HL-60/S4 (cell line): ENCODE data around the gene NPC1L1.

ENCODE experiments used
- in situ Hi-C: fragments of 300-500 bp; cut with MboI; formaldehyde crosslinking; loops from 2 replicates; pipeline ENCODE4 v1.14.3; 2022; ENCODE audit warnings: low sequenced_read_pairs

The NPC1L1 gene

GRCh38 chr7:44541028-44541869 lies at the start of gene NPC1L1:
NPC1L1 (minus strand) TSS chr7:44541330; CDS start chr7:44541259, 71 bp downstream.
- in situ Hi-C loops: no loop called here

GRCh38 chr7:44590910-44591309 lies 49.8 kb upstream of the NPC1L1 start:
- in situ Hi-C loops: loop anchor here (25.0 kb wide), 1 partner anchor 346 kb away; no protein-coding TSS in a partner anchor

GRCh38 chr7:44587843-44588711 lies 46.9 kb upstream of the NPC1L1 start:
- in situ Hi-C loops: loop anchor here (10.0 to 25.0 kb wide), 2 partner anchors 349 to 547 kb away; no protein-coding TSS in a partner anchor

GRCh38 chr7:44583146-44583865 lies 42.2 kb upstream of the NPC1L1 start:
- in situ Hi-C loops: loop anchor here (10.0 to 25.0 kb wide), 2 partner anchors 354 to 551 kb away; no protein-coding TSS in a partner anchor

- in situ Hi-C loops: loop anchor here (10.0 to 25.0 kb wide), 2 partner anchors 355 to 553 kb away; no protein-coding TSS in a partner anchor
These were observed 40.9 kb upstream of the NPC1L1 start, which contains the start of gene TMED4 for GRCh38 chr7:44581879-44582603. TMED4 (minus strand) TSS chr7:44582231; CDS start chr7:44582206, 25 bp downstream.

GRCh38 chr7:44580945-44581878 lies 40.1 kb upstream of the NPC1L1 start:
- in situ Hi-C loops: loop anchor here (10.0 to 25.0 kb wide), 2 partner anchors 356 to 554 kb away; no protein-coding TSS in a partner anchor

GRCh38 chr7:44576228-44576627 lies 35.1 kb upstream of the NPC1L1 start:
- in situ Hi-C loops: loop anchor here (25.0 kb wide), 1 partner anchor 361 kb away; no protein-coding TSS in a partner anchor

- in situ Hi-C loops: loop anchor here (25.0 kb wide), 1 partner anchor 362 kb away; no protein-coding TSS in a partner anchor
These were observed 33.9 kb upstream of the NPC1L1 start for GRCh38 chr7:44575054-44575453.

- in situ Hi-C loops: no loop called here
These were observed 33.2 kb upstream of the NPC1L1 start for GRCh38 chr7:44574287-44574872.

DNA sequence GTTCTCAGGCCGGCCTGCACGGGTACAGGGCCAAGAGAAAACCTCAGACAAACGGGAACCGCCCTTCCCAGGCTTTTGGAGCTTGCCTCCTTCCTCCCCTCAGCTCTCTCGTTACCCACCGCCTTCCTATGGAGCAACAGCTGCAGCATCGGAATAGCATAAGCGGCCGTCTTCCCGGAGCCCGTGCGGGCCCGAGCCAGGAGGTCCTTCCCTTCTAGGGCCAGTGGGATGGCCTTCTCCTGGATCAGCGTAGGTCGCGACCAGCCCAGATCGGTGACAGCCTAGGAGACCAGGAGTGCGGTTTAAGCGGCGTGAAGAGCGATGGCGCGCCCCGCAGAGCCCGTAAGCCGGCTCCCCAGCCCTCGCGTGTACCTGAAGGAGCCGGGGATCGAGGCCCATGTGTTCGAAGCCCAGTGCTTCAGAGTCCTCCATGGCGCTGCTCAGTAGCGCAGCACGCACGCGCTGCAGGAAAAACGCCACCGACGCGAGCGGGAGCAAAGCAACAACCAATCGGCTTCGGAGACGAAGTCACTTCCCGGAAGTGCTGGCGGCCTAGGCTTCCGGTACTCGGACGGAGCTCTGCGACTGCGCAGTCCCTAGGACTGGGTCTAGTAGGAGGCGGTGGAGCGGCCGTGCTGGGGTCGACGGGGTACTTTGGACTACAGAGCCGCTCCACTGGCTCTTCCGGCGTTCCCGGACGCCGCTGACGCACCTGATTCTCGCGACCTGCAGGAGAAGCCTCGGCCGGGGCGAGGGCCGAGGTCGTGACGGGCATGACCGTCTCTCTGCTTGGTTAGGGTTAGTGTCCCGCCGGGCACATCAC lies 32.5 kb upstream of the NPC1L1 start, which contains the start of gene DDX56:
TSS of gene DDX56 (minus strand) at position 445 of the 823 bp plus-strand sequence. CDS start at position 432, 13 bp downstream.
- in situ Hi-C loops: no loop called here

GRCh38 chr7:44572771-44573170 lies 31.6 kb upstream of the NPC1L1 start:
- in situ Hi-C loops: no loop called here

DNA sequence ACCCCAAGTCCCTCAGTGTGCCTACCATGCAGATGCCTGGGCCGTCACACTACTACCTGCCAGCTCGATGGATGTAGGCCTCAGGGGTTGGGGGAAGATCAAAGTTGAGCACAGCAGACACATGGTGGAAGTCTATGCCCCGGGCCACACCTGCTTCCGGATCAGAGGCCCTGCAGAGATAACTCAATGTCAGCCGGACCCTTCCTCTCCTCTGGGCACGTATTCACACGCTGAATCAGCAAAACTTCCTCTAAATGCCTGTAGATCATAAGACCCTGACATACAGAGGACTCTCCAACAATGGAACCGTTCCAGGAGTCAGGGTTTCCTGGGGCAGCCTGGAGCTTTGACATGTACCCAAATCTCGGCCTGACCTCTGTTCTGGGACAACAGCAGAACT lies 28.8 kb upstream of the NPC1L1 start:
- in situ Hi-C loops: no loop called here

GRCh38 chr7:44568771-44569560 lies 27.8 kb upstream of the NPC1L1 start:
- in situ Hi-C loops: no loop called here

DNA sequence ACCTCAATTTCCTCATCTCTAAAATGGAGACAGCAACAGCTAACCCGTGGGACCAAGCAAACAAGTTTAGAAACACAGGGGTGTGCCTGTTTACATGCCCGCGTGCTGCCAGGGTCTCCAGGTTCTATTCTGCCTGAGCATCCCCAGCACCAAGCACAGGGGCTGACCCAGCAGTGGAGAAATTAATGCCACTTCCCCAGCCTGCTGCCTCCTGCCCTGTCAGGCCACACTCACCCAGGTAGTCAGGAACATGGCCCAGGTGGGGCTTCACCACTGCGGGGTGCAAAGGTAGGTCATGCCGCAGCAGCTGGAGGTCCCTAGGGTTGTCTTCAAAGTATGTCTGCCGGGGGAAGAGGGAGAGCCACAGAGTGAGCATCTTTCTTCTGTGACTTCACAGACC lies 26.8 kb upstream of the NPC1L1 start:
- in situ Hi-C loops: no loop called here

DNA sequence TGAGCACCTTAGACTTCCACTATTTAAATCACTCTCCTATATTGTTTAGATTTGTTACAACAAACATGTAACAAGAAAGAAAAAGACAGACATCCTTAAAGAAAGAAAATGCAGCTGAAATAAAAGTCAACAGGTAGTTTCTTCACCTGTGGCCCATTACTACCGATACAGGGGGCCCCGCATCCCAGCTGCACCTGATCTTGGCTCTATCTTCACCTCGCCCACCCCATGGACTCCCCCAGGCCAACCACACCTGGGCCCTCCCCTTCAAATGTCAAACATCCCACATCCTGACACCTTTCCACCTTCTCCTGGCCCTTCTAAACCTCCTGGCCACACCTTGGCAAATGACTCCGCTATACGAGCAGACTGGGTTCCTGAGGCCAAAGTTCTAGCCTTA lies 25.6 kb upstream of the NPC1L1 start:
- in situ Hi-C loops: no loop called here

GRCh38 chr7:44565795-44566559 lies 24.8 kb upstream of the NPC1L1 start:
- in situ Hi-C loops: no loop called here
